ENCODE measurements around the gene KBTBD12.

GRCh38 chr3:127959041-127959440 lies 44.0 kb downstream of the KBTBD12 start:
- TF ChIP-seq, protein P1, sequence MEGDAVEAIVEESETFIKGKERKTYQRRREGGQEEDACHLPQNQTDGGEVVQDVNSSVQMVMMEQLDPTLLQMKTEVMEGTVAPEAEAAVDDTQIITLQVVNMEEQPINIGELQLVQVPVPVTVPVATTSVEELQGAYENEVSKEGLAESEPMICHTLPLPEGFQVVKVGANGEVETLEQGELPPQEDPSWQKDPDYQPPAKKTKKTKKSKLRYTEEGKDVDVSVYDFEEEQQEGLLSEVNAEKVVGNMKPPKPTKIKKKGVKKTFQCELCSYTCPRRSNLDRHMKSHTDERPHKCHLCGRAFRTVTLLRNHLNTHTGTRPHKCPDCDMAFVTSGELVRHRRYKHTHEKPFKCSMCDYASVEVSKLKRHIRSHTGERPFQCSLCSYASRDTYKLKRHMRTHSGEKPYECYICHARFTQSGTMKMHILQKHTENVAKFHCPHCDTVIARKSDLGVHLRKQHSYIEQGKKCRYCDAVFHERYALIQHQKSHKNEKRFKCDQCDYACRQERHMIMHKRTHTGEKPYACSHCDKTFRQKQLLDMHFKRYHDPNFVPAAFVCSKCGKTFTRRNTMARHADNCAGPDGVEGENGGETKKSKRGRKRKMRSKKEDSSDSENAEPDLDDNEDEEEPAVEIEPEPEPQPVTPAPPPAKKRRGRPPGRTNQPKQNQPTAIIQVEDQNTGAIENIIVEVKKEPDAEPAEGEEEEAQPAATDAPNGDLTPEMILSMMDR (IDR thresholded peaks at IDR 0.05; ENCODE audit: low read depth, low read length), result no peak
- no peak for TF ChIP-seq POLR2A (IDR thresholded peaks at IDR 0.05; ENCODE audit: extremely low read depth, insufficient read length)
- no peak for TF ChIP-seq MAX (IDR thresholded peaks at IDR 0.05; ENCODE audit: low read depth, low read length)
- TF ChIP-seq MYC (IDR thresholded peaks at IDR 0.05; ENCODE audit: low read depth, low read length), result no peak

Measured in NB4 (cell line).